Trophoblast cell (in vitro differentiated cells and primary cell): ENCODE data around the gene PRKCH.
A peak's percentile ranks its signal among the peaks of the same experiment; 100 is the strongest.

Source experiments
- DNase-seq, 2 donors: peaks; one replicate each; pipeline ENCODE4 v3.0.0-alpha.2; 2016
- H2AFZ ChIP-seq: 2 replicates; pipeline ENCODE4 v1.6.1; 2013; ENCODE audit warnings: low read length, moderate library complexity, mild to moderate bottlenecking; ENCODE audit not compliant: insufficient read depth, poor library complexity
- H2AK5ac ChIP-seq: 2 replicates; pipeline ENCODE4 v1.6.1; 2013; ENCODE audit warnings: mild to moderate bottlenecking, low read length
- H2BK120ac ChIP-seq: 2 replicates; pipeline ENCODE4 v1.6.1; 2013; ENCODE audit warnings: low read length, mild to moderate bottlenecking, moderate library complexity; ENCODE audit not compliant: insufficient read depth, poor library complexity
- H2BK12ac ChIP-seq: 2 replicates; pipeline ENCODE4 v1.6.1; 2013; ENCODE audit warnings: mild to moderate bottlenecking, low read length, moderate library complexity
- H2BK5ac ChIP-seq: 2 replicates; pipeline ENCODE4 v1.6.1; 2013; ENCODE audit warnings: low read length, low read depth, moderate library complexity, mild to moderate bottlenecking; ENCODE audit not compliant: poor library complexity
- H3K14ac ChIP-seq: 2 replicates; pipeline ENCODE4 v1.6.1; 2013; ENCODE audit warnings: mild to moderate bottlenecking, low read length
- H3K18ac ChIP-seq: 2 replicates; pipeline ENCODE4 v1.6.1; 2013; ENCODE audit warnings: mild to moderate bottlenecking, low read length
- H3K23ac ChIP-seq: 2 replicates; pipeline ENCODE4 v1.6.1; 2013; ENCODE audit warnings: low read length
- H3K27ac ChIP-seq: 2 replicates; pipeline ENCODE4 v1.5.1; 2013; ENCODE audit warnings: low read depth, mild to moderate bottlenecking, inconsistent platforms, low read length, moderate library complexity
- H3K27me3 ChIP-seq: 2 replicates; pipeline ENCODE4 v1.6.1; 2013; ENCODE audit warnings: inconsistent platforms, mild to moderate bottlenecking, low read length, moderate library complexity; ENCODE audit not compliant: insufficient read depth
- H3K36me3 ChIP-seq, 2 experiments: 1 replicate in 1 of 2; 2 replicates in 1 of 2; pipeline ENCODE4 v1.6.1; 2013; ENCODE audit warnings: low read length in 2 of 2, mild to moderate bottlenecking in 2 of 2, moderate library complexity in 1 of 2; ENCODE audit not compliant: insufficient read depth in 2 of 2, control insufficient read depth in 1 of 2
- H3K4ac ChIP-seq: 2 replicates; pipeline ENCODE4 v1.6.1; 2013; ENCODE audit warnings: low read depth, mild to moderate bottlenecking, low read length, moderate library complexity
- H3K4me1 ChIP-seq, 2 experiments: 1 replicate in 1 of 2; 2 replicates in 1 of 2; pipeline ENCODE4 v1.6.1; 2013; ENCODE audit warnings: low read length in 2 of 2, mild to moderate bottlenecking in 2 of 2, moderate library complexity in 1 of 2; ENCODE audit not compliant: insufficient read depth in 2 of 2, control insufficient read depth in 1 of 2
- H3K4me2 ChIP-seq: 2 replicates; pipeline ENCODE4 v1.6.1; 2013; ENCODE audit warnings: inconsistent platforms, mild to moderate bottlenecking, low read length, moderate library complexity
- H3K4me3 ChIP-seq: 2 replicates; pipeline ENCODE4 v1.5.1; 2013; ENCODE audit warnings: mild to moderate bottlenecking, low read depth, low read length, inconsistent platforms
- H3K79me1 ChIP-seq: one replicate; pipeline ENCODE4 v1.6.1; 2013; ENCODE audit warnings: low read length
- H3K79me2 ChIP-seq: 2 replicates; pipeline ENCODE4 v1.6.1; 2013; ENCODE audit warnings: low read length, mild to moderate bottlenecking; ENCODE audit not compliant: control insufficient read depth, insufficient read depth, poor library complexity
- H3K9ac ChIP-seq: 2 replicates; pipeline ENCODE4 v1.6.1; 2013; ENCODE audit warnings: mild to moderate bottlenecking, low read length
- H3K9me3 ChIP-seq: 2 replicates; pipeline ENCODE4 v1.6.1; 2013; ENCODE audit warnings: low read depth, mild to moderate bottlenecking, control low read depth, inconsistent platforms, low read length; ENCODE audit not compliant: insufficient read depth
- H4K12ac ChIP-seq: 2 replicates; pipeline ENCODE4 v1.6.1; 2013; ENCODE audit warnings: low read depth, mild to moderate bottlenecking, low read length, moderate library complexity
- H4K8ac ChIP-seq: 2 replicates; pipeline ENCODE4 v1.6.1; 2013; ENCODE audit warnings: low read depth, mild to moderate bottlenecking, low read length, moderate library complexity
- H4K91ac ChIP-seq: one replicate; pipeline ENCODE4 v1.6.1; 2013; ENCODE audit warnings: low read depth, mild to moderate bottlenecking, low read length, moderate library complexity
- WGBS: extraction: QIAGEN DNeasy Blood & Tissue Kit; methylation state at CpG from one replicate; pipeline ENCODE4 v1.1.7; 2013; ENCODE audit warnings: missing lambda C conversion rate; ENCODE audit not compliant: insufficient read length, insufficient coverage; ENCODE audit errors: extremely low coverage; 5-methylcytosine and 5-hydroxymethylcytosine counted together

PRKCH gene

DNA sequence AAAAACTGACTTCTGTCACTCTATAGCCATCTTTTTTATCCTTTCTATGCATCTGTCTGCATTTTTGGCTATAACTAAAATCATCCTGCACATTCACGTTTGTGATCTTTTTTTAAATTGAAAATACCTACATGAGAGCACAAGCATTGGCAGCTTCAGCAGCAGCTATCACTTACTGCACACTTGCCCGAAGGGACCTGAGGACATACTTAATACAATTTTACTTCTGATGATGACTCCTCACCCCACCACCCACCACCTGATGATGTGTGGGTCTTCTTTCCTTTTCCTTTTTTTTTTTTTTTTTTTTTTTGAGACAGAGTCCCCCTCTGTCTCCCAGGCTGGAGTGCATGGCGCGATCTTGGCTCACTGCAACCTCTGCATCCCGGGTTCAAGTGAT lies 160.3 kb downstream of the PRKCH start:
- Histone ChIP-seq H3K79me1 (peaks cover 65% of the 10 kb centered on the region), H3K79me2 (peaks cover 12% of the 10 kb centered on the region), H3K4me3 (no peak overlapping the region), H2AK5ac (peak overlapping the region; percentile 59), H3K9ac (no peak overlapping the region), H3K4ac (peak overlapping the region; percentile 64), H4K8ac (peak overlapping the region; percentile 49), H2AFZ (no peak overlapping the region), H2BK12ac (peak overlapping the region; percentile 94), H3K27me3 (no peaks in the 10 kb centered on the region), H3K36me3 (peaks cover 9 to 10% of the 10 kb centered on the region in 2 experiments), H3K27ac (peak overlapping the region; percentile 94), H3K23ac (no peak overlapping the region), H3K14ac (peak overlapping the region; percentile 74), H3K4me2 (no peak overlapping the region), H2BK5ac (peak overlapping the region; percentile 91), H4K12ac (no peak overlapping the region), H3K9me3 (no peaks in the 10 kb centered on the region), H2BK120ac (peak overlapping the region; percentile 83), H4K91ac (peak overlapping the region; percentile 81), H3K4me1 (peaks cover 44 to 49% of the 10 kb centered on the region in 2 experiments), H3K18ac (peak overlapping the region; percentile 27)
- WGBS: no CpG with 5 or more reads among the region's 5 CpGs
- no peak for DNase-seq

DNA sequence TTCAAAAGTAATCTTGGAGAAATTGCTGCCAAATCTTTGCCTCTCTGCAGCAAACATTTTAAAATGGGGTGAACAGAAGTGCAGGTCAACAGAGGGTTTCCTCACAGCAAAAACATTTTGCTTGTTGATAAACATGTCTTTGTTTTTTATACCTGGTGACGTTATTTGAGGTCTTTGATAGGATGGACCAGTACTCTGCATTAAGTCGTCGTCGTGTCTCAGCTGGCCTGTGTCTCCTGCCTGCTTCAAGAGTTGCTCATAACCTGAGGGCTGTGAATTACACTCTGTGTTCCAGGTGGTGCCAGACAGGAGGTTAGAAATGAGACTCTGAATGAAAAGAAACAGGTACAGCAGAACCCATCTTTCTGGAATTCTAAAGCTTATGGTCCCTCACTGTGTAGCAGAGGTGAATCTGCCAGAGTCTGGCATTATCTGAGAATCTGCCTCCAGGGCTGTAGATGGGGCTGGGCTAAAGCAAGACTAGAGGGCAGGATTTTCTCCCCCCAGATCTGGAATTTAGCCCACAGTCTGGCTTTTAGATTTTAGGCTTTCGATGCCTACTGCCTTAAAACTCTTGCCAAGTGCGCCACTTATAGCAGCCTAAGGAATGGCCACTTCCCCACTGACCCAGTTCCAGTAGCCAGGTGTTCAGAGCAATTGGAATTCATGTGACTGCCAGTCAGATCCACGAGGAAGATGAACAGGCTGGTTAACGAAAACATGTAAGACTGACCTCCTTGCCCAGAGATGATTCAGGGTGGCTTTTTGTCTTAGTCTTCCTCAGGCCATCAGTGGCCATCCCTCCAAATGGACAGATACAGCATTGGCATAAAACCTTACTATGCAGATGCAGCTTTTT lies 161.2 kb downstream of the PRKCH start:
- peaks cover 44 to 53% of the 10 kb centered on the region in 2 experiments for H3K4me1 ChIP-seq
- H2BK120ac ChIP-seq: peak overlapping the region; percentile 99
- peak overlapping the region; percentile 98 for H4K91ac ChIP-seq
- H3K9ac ChIP-seq: peak overlapping the region; percentile 40
- DNase-seq: peak in 1 of 2 donors; percentile 66
- peaks cover 12% of the 10 kb centered on the region for H3K79me2 ChIP-seq
- H3K79me1 ChIP-seq: peaks cover 61% of the 10 kb centered on the region
- no peak overlapping the region for H3K23ac ChIP-seq
- peak overlapping the region; percentile 96 for H2AK5ac ChIP-seq
- H3K14ac ChIP-seq: peak overlapping the region; percentile 95
- H4K12ac ChIP-seq: no peak overlapping the region
- no peak overlapping the region for H3K4me2 ChIP-seq
- peak overlapping the region; percentile 97 for H3K27ac ChIP-seq
- H3K36me3 ChIP-seq: peaks cover 9 to 10% of the 10 kb centered on the region in 2 experiments
- H2AFZ ChIP-seq: no peak overlapping the region
- H2BK12ac ChIP-seq: peak overlapping the region; percentile 99
- peak overlapping the region; percentile 92 for H3K4ac ChIP-seq
- H4K8ac ChIP-seq: peak overlapping the region; percentile 86
- peak overlapping the region; percentile 96 for H2BK5ac ChIP-seq
- peak overlapping the region; percentile 95 for H3K18ac ChIP-seq
- WGBS: no CpG with 5 or more reads among the region's 8 CpGs
- no peak overlapping the region for H3K4me3 ChIP-seq
- no peaks in the 10 kb centered on the region for H3K27me3 ChIP-seq
- no peaks in the 10 kb centered on the region for H3K9me3 ChIP-seq

DNA sequence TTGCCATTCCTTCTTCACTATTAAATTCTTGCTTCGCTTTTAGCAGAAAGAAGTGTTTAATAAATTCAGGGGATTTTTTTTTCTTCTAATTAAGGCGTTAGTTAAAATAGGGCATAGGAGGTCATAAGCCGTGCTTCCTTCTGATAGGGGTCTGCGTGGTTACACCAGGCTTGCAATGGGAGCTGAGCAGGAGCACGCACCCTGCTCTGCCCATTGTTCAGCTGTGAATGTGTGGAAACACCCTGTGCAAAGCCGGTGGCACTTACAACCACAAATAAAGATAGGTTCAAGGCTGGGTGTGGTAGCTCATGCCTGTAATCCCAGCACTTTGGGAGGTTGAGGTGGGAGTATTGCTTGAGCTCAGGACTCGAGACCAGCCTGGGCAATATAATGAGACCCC lies 162.1 kb downstream of the PRKCH start:
- Histone ChIP-seq H3K18ac (peak overlapping the region; percentile 90), H4K91ac (peak overlapping the region; percentile 98), H2BK120ac (peak overlapping the region; percentile 99), H2BK12ac (peak overlapping the region; percentile 99), H3K27ac (peak overlapping the region; percentile 97), H4K8ac (peak overlapping the region; percentile 90), H3K4ac (peak overlapping the region; percentile 93), H3K27me3 (no peaks in the 10 kb centered on the region), H3K4me2 (no peak overlapping the region), H2AFZ (peak overlapping the region; percentile 23), H3K9ac (no peak overlapping the region), H2BK5ac (peak overlapping the region; percentile 96), H3K79me1 (peaks cover 57% of the 10 kb centered on the region), H3K4me1 (peaks cover 44 to 49% of the 10 kb centered on the region in 2 experiments), H3K79me2 (peaks cover 11% of the 10 kb centered on the region), H3K36me3 (peaks cover 4 to 5% of the 10 kb centered on the region in 2 experiments), H3K4me3 (no peak overlapping the region), H2AK5ac (peak overlapping the region; percentile 96), H3K23ac (no peak overlapping the region), H4K12ac (no peak overlapping the region), H3K14ac (peak overlapping the region; percentile 99), H3K9me3 (no peaks in the 10 kb centered on the region)
- WGBS: no CpG with 5 or more reads among the region's 7 CpGs
- no peak for DNase-seq

DNA sequence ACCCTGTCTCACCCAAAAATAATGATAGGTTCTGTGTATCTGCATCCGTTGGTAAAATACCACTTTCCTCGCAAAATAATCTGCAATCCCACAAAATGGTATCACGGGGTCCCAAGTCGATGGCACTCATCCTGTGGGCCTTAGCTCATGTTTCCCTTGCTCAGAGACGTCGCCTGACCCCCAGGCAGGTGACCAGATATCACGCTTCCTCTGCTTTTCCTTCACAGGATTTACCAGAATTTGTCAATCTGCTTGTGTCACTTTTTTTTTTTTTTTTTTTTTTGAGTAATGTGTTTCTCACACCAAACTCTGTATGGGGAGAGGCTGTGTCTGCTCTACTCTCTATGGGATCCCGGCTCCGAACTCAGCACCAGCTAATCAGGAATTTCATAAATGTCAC lies 162.7 kb downstream of the PRKCH start:
- H4K91ac ChIP-seq: peak overlapping the region; percentile 98
- peak in 1 of 2 donors; percentile 14 for DNase-seq
- H3K27ac ChIP-seq: peak overlapping the region; percentile 97
- H3K4me2 ChIP-seq: no peak overlapping the region
- no peaks in the 10 kb centered on the region for H3K27me3 ChIP-seq
- peaks cover 53% of the 10 kb centered on the region for H3K79me1 ChIP-seq
- no peak overlapping the region for H3K4me3 ChIP-seq
- H2AFZ ChIP-seq: no peak overlapping the region
- no CpG with 5 or more reads among the region's 9 CpGs for WGBS
- H2BK12ac ChIP-seq: peak overlapping the region; percentile 99
- peaks cover 11% of the 10 kb centered on the region for H3K79me2 ChIP-seq
- peak overlapping the region; percentile 92 for H2BK120ac ChIP-seq
- H3K4me1 ChIP-seq: peaks cover 44 to 49% of the 10 kb centered on the region in 2 experiments
- no peak overlapping the region for H3K9ac ChIP-seq
- peak overlapping the region; percentile 90 for H4K8ac ChIP-seq
- H3K4ac ChIP-seq: peak overlapping the region; percentile 93
- peak overlapping the region; percentile 96 for H2BK5ac ChIP-seq
- H3K23ac ChIP-seq: no peak overlapping the region
- peak overlapping the region; percentile 68 for H4K12ac ChIP-seq
- H2AK5ac ChIP-seq: peak overlapping the region; percentile 96
- H3K18ac ChIP-seq: peak overlapping the region; percentile 90
- H3K9me3 ChIP-seq: no peaks in the 10 kb centered on the region
- H3K36me3 ChIP-seq: peaks cover 3 to 4% of the 10 kb centered on the region in 2 experiments
- H3K14ac ChIP-seq: peak overlapping the region; percentile 99
